Spleen (tissue), 11 donors: ENCODE data around the gene ERICH6B. TPM values are rescaled to one million over a fixed set of nuclear protein-coding genes. Genes with fewer than 3 reads are reported as not detected.

Experiments
- DNase-seq: peaks from one replicate; pipeline ENCODE4 v3.0.0-alpha.2; 2020
- H3K27ac ChIP-seq, 8 donors: fragments of 200-600 bp; sonication (generic) in 7 of 8; 1 replicate in 4 of 8; 2 replicates in 4 of 8; pipeline versions ENCODE4 v1.5.0 to v1.8.0; 2016 to 2021; ENCODE audit warnings: inconsistent platforms in 4 of 8, mild to moderate bottlenecking in 4 of 8, moderate library complexity in 1 of 8
- H3K27me3 ChIP-seq, 7 donors: fragments of 200-600 bp; sonication (generic) in 6 of 7; replicated peaks in 1 of 7; 1 replicate in 4 of 7; 2 replicates in 3 of 7; pipeline versions ENCODE4 v1.5.0 to v1.8.0; 2016 to 2021; ENCODE audit warnings: inconsistent platforms in 3 of 7, mild to moderate bottlenecking in 1 of 7
- H3K36me3 ChIP-seq, 6 donors: fragments of 200-600 bp; sonication (generic) in 5 of 6; 1 replicate in 4 of 6; 2 replicates in 2 of 6; pipeline versions ENCODE4 v1.5.0 to v1.8.0; 2016 to 2021; ENCODE audit warnings: inconsistent platforms in 2 of 6
- H3K4me1 ChIP-seq, 6 donors: fragments of 200-600 bp; sonication (generic) in 5 of 6; 1 replicate in 3 of 6; 2 replicates in 3 of 6; pipeline versions ENCODE4 v1.5.0 to v1.8.0; 2016 to 2021; ENCODE audit warnings: inconsistent platforms in 3 of 6
- H3K4me3 ChIP-seq, 8 donors: fragments of 200-600 bp; sonication (generic) in 7 of 8; 1 replicate in 4 of 8; 2 replicates in 4 of 8; pipeline versions ENCODE4 v1.5.0 to v1.8.0; 2016 to 2021; ENCODE audit warnings: inconsistent platforms in 4 of 8, mild to moderate bottlenecking in 4 of 8, moderate library complexity in 2 of 8
- H3K9me3 ChIP-seq, 8 donors: fragments of 200-600 bp; sonication (generic) in 7 of 8; 1 replicate in 4 of 8; 2 replicates in 4 of 8; pipeline versions ENCODE4 v1.5.0 to v1.8.0; 2016 to 2021; ENCODE audit warnings: inconsistent platforms in 4 of 8
- POLR2A ChIP-seq, 3 donors: fragments of 450-650 bp; IDR thresholded peaks; one replicate each; pipeline ENCODE4 v1.5.1; 2017; ENCODE audit warnings: antibody characterized with exemption in 3 of 3, mild to moderate bottlenecking in 1 of 3
- POLR2AphosphoS5 ChIP-seq, 3 donors: sonication (generic); formaldehyde crosslinking; IDR thresholded peaks; one replicate each; pipeline ENCODE4 v1.5.1; 2017; ENCODE audit warnings: antibody characterized with exemption in 3 of 3
- WGBS, 5 donors: extraction: QIAGEN DNeasy Blood & Tissue Kit in 3 of 5; methylation state at CpG; one replicate each; pipeline versions ENCODE4 v1.1.5 to v1.1.7; 2013 to 2018; 5-methylcytosine and 5-hydroxymethylcytosine counted together
- intact Hi-C: fragments of 100-400 bp; cut with DNase I; formaldehyde crosslinking; loops from one replicate; pipeline ENCODE4 v1.15.0; 2023; ENCODE audit warnings: low total_unique reads
- polyA plus RNA-seq, 3 donors: library from polyadenylated mRNA; stranded (reverse); fragments of 200-250 nt; gene quantifications; one replicate each; pipeline ENCODE4 v1.2.1, GENCODE V29; 2013
- total RNA-seq, 7 donors: library from RNA; depleted of rRNA in 3 of 7; stranded (reverse); fragments of >200 nt in 3 of 7; fragmentation: NEBNext Ultra II Directional in 4 of 7; extraction: Animal tissue kit (Norgen Biotek cat#: 25700) in 4 of 7; gene quantifications; one replicate each; pipeline versions ENCODE4 v1.1.0 to v1.2.1, GENCODE V29; 2016 to 2021
- TF ChIP-seq, protein P1 (sequence below), 11 experiments: fragments of 200-600 bp in 7 of 11; fragments of 450-650 bp in 4 of 11; sonication (generic) in 4 of 11; IDR thresholded peaks in 8 of 11; conservative IDR thresholded peaks in 3 of 11; 1 replicate in 7 of 11; 2 replicates in 4 of 11; pipeline versions ENCODE4 v1.4.0 to v1.8.0; 2016 to 2021; ENCODE audit warnings: antibody characterized with exemption in 11 of 11, inconsistent platforms in 4 of 11, mild to moderate bottlenecking in 1 of 11
- donor health status: healthy with polysubstance abuse.
- donor health status: DM: no; HTN: no; CAD: no; lungs with moderate emphysema.
- donor health status: DM: no; HTN: no; CAD: no.
- donor health status: Bipolar disorder and iron deficiency.
- donor health status: healthy.
- donor health status: DM: no; HTN: no; CAD: no.
- donor health status: DM: yes; HTN: yes; CAD: no.

The ERICH6B gene
- total and polyA plus RNA-seq, 10 donors: not detected

DNA sequence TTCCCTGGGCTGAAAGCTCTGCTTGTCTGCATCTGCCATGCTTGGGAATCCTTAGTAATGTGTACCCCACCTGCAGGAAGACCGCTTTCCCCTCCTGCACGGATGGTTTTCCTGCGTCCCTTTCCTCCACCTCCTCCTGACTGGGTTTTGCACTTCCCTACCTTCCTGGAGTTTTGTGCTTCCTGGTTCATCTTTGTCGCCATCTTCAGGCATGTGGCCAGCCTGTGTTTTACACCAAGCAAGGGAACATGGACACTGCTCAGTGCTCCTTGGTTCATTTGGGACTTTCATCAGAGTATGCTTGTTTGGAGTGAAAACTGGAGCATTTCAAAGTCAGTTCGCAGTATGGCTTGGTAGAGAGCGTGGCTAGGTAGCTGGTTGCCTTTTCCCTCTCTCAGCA, 30.7 kb downstream of the ERICH6B start:
- Histone ChIP-seq H3K4me3 (no peak overlapping the region), H3K4me1 (no peaks in the 10 kb centered on the region), H3K27ac (no peak overlapping the region), H3K9me3 (no peaks in the 10 kb centered on the region), H3K27me3 (peaks cover 0 to 5% (median 0%) of the 10 kb centered on the region in 7 donors), H3K36me3 (no peaks in the 10 kb centered on the region)
- WGBS, 5 donors: 80 to 87% (median 84%) methylated on average over 6 of the region's 6 CpGs
- TF ChIP-seq POLR2A (IDR thresholded peaks at IDR 0.05): no peak
- TF ChIP-seq, protein P1, sequence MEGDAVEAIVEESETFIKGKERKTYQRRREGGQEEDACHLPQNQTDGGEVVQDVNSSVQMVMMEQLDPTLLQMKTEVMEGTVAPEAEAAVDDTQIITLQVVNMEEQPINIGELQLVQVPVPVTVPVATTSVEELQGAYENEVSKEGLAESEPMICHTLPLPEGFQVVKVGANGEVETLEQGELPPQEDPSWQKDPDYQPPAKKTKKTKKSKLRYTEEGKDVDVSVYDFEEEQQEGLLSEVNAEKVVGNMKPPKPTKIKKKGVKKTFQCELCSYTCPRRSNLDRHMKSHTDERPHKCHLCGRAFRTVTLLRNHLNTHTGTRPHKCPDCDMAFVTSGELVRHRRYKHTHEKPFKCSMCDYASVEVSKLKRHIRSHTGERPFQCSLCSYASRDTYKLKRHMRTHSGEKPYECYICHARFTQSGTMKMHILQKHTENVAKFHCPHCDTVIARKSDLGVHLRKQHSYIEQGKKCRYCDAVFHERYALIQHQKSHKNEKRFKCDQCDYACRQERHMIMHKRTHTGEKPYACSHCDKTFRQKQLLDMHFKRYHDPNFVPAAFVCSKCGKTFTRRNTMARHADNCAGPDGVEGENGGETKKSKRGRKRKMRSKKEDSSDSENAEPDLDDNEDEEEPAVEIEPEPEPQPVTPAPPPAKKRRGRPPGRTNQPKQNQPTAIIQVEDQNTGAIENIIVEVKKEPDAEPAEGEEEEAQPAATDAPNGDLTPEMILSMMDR (IDR thresholded peaks at IDR 0.05 in 8 of 11, conservative IDR thresholded peaks at IDR 0.05 in 3 of 11): no peak
- no peak for TF ChIP-seq POLR2AphosphoS5 (IDR thresholded peaks at IDR 0.05)
- intact Hi-C loops: no loop called here
- no peak for DNase-seq

DNA sequence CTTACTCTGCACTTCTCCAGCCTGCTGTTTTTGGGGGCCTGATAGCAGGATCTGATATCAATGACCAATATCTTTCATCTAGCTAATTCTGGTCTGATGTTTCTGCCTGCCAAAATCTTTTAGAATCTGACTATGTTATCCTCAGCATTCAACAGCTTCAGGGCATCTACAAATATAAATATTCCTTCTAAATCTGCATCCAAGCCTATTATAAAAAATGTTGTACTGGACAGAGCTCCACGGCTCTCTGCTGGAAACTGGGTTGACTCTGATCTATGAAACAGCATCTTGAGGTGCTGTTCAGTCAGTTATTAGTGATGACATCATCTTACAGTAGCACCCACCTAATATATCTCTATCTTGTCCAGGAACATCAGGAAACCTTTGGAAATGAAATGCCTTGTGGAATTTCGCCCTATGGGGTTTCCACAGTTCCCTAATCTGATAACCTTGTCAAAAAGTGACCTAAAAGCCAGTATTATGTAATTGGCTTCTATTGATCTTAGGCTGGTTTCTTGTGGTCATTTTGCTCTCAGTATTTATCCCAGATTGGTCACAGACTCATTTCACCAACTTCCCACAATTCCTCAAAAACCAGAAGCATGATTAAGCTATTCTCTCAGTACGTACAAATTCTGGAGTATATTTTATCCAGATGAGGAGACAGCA, 33.0 kb downstream of the ERICH6B start:
- no peaks in the 10 kb centered on the region for H3K36me3 ChIP-seq
- no peak overlapping the region for H3K27ac ChIP-seq
- no peak overlapping the region for H3K4me3 ChIP-seq
- H3K4me1 ChIP-seq: no peaks in the 10 kb centered on the region
- TF ChIP-seq, protein P1 (IDR thresholded peaks at IDR 0.05 in 8 of 11, conservative IDR thresholded peaks at IDR 0.05 in 3 of 11): no peak
- TF ChIP-seq POLR2A (IDR thresholded peaks at IDR 0.05) (no peak), POLR2AphosphoS5 (IDR thresholded peaks at IDR 0.05) (no peak)
- peaks cover 0 to 10% (median 0%) of the 10 kb centered on the region in 7 donors for H3K27me3 ChIP-seq
- no peaks in the 10 kb centered on the region for H3K9me3 ChIP-seq
- DNase-seq: no peak
- 53 to 79% (median 67%) methylated on average over 3 of the region's 3 CpGs for WGBS, 5 donors
- intact Hi-C loops: no loop called here

DNA sequence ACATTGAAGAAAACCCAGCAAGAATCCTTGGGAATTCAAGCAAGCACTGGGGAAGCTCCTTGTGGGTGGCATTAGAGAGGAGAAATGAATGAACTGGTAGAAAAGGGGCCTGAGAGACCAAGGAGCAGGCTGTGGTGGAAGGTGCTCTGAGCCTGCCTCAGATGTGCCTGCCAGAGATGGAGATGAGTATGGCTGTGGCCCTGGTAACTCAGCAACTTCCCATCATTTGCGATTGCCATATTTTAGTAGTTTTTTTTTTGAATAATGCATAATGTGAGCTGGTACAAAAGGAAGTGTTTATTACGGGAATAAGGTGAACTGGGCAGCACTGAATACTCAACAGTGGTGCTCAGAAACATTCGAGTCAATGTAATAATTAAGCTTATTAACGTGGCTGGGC, 39.1 kb downstream of the ERICH6B start:
- TF ChIP-seq, protein P1 (IDR thresholded peaks at IDR 0.05 in 8 of 11, conservative IDR thresholded peaks at IDR 0.05 in 3 of 11): no peak
- no peak for TF ChIP-seq POLR2AphosphoS5 (IDR thresholded peaks at IDR 0.05)
- no peak for TF ChIP-seq POLR2A (IDR thresholded peaks at IDR 0.05)
- H3K9me3 ChIP-seq: no peaks in the 10 kb centered on the region
- no peak for DNase-seq
- no peaks in the 10 kb centered on the region for H3K4me1 ChIP-seq
- no peaks in the 10 kb centered on the region for H3K36me3 ChIP-seq
- H3K27ac ChIP-seq: no peak overlapping the region
- H3K27me3 ChIP-seq: peaks cover 0 to 16% (median 0%) of the 10 kb centered on the region in 7 donors
- WGBS, 5 donors: 76 to 91% (median 88%) methylated on average over 4 of the region's 4 CpGs
- H3K4me3 ChIP-seq: no peak overlapping the region
- intact Hi-C loops: no loop called here

DNA sequence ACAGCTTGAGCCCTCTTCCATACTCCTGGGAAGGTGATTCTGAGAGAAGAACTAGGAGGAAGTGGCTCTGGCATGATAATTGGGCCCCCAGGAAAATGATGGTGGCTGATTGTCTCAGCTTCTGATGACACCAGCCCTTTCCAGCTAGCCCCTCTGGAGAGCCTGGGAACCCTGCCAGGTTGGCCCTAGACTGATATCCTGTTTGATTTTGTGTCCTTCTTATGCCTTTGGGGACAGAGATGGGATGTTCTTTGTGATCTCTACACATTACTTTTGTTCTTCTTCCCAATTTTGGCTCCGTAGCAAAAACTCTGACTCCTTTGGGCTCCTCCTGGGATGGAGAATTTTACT, 39.7 kb downstream of the ERICH6B start:
- Histone ChIP-seq H3K9me3 (no peaks in the 10 kb centered on the region), H3K4me1 (no peaks in the 10 kb centered on the region), H3K36me3 (no peaks in the 10 kb centered on the region), H3K27ac (no peak overlapping the region), H3K27me3 (peaks cover 0 to 19% (median 0%) of the 10 kb centered on the region in 7 donors), H3K4me3 (no peak overlapping the region)
- intact Hi-C loops: no loop called here
- WGBS, 5 donors: 73 to 94% (median 77%) methylated on average over 1 of the region's 1 CpG
- no peak for DNase-seq
- no peak for TF ChIP-seq POLR2AphosphoS5 (IDR thresholded peaks at IDR 0.05)
- TF ChIP-seq, protein P1 (IDR thresholded peaks at IDR 0.05 in 8 of 11, conservative IDR thresholded peaks at IDR 0.05 in 3 of 11): no peak
- no peak for TF ChIP-seq POLR2A (IDR thresholded peaks at IDR 0.05)
